SU-DHL-6 (cell line): ENCODE results near the gene LRPAP1.

Experiments
- EZH2phosphoT487 ChIP-seq: fragments of 200-600 bp; sonication (generic), shearing (Covaris generic); conservative IDR thresholded peaks from 2 replicates; pipeline ENCODE4 v1.6.1; 2018; ENCODE audit warnings: mild to moderate bottlenecking, antibody characterized with exemption, low read length, moderate library complexity, mixed read lengths
- TF ChIP-seq, protein P1 (sequence below): fragments of 200-600 bp; sonication (generic); IDR thresholded peaks from one replicate; pipeline ENCODE4 v1.5.1; 2017; ENCODE audit warnings: antibody characterized with exemption, mild to moderate bottlenecking, low read length, moderate library complexity; ENCODE audit not compliant: insufficient read depth, poor library complexity, severe bottlenecking

DNA sequence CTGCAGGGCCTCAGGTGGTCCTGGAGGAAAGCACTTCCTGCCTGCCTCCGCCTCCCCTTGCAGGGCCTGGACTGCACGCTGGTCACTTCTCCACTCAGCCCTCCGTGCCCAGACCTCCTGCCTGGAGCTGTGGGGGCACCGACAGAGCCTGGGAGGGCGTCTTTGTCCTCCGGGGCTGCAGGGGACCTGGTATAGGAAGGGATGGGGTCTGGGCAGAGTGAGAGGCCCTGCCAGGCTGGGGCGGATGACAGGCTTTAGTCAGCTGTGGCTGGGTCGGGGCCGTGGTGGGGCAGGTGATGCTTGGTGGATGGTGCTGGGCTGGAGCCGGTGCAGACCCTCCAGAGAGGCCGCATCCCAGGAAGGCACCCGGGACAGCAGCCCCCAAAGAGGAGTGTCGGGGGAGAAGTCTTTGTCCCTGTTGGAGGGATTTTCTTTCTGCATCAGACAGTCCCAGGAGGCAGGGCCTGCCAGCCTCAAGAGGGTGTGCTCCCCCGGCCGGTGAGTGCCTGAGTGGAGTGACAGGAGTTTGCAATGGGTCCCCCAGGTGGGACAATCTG is 67.8 kb downstream of the LRPAP1 start:
- TF ChIP-seq, protein P1, sequence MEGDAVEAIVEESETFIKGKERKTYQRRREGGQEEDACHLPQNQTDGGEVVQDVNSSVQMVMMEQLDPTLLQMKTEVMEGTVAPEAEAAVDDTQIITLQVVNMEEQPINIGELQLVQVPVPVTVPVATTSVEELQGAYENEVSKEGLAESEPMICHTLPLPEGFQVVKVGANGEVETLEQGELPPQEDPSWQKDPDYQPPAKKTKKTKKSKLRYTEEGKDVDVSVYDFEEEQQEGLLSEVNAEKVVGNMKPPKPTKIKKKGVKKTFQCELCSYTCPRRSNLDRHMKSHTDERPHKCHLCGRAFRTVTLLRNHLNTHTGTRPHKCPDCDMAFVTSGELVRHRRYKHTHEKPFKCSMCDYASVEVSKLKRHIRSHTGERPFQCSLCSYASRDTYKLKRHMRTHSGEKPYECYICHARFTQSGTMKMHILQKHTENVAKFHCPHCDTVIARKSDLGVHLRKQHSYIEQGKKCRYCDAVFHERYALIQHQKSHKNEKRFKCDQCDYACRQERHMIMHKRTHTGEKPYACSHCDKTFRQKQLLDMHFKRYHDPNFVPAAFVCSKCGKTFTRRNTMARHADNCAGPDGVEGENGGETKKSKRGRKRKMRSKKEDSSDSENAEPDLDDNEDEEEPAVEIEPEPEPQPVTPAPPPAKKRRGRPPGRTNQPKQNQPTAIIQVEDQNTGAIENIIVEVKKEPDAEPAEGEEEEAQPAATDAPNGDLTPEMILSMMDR = no peak
- TF ChIP-seq EZH2phosphoT487 = no peak
